GM06990 (cell line): ENCODE measurements around the gene NYNRIN.

Experiments
- DNase-seq: peaks from one replicate; pipeline ENCODE4 v3.0.0-alpha.2; 2011; ENCODE audit not compliant: insufficient read length; ENCODE audit errors: extremely low read depth
- H3K27me3 ChIP-seq: replicated peaks from 2 replicates; pipeline ENCODE4 v1.6.0; 2011; ENCODE audit warnings: low read length; ENCODE audit not compliant: control insufficient read depth, insufficient read depth
- H3K36me3 ChIP-seq: 2 replicates; pipeline ENCODE4 v1.5.1; 2011; ENCODE audit warnings: low read length; ENCODE audit not compliant: control insufficient read depth, insufficient read depth
- H3K4me3 ChIP-seq: replicated peaks from 2 replicates; pipeline ENCODE4 v1.5.1; 2011; ENCODE audit warnings: low read depth, mild to moderate bottlenecking, control low read depth, low read length
- TF ChIP-seq, protein P1 (sequence below): IDR thresholded peaks from 2 replicates; pipeline ENCODE4 v1.5.1; 2011; ENCODE audit warnings: low read length, control low read depth, mild to moderate bottlenecking, inconsistent platforms; ENCODE audit not compliant: insufficient read depth, poor library complexity, severe bottlenecking

NYNRIN gene

DNA sequence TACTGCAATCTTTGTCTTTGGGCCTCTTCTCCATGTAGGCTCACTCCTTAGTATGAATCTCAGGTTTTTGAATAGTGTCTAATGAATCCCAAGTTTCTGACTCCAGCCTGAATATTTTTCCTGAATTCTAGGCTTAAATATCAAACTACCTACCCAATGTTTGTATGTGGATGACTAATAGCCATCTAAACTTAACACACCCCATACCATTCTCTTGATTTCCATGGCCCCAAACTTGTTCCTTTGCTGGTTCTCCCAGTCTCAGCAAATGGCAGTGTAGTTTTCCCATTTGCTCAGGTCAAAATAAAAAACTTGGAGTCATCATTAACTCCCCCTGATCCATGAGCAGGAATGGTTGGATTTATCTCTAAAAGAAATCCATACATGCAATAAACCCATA is 62.5 kb downstream of the NYNRIN start:
- H3K36me3 ChIP-seq = no peaks in the 10 kb centered on the region
- no peak overlapping the region for H3K4me3 ChIP-seq
- H3K27me3 ChIP-seq = no peaks in the 10 kb centered on the region
- no peak for DNase-seq
- TF ChIP-seq, protein P1, sequence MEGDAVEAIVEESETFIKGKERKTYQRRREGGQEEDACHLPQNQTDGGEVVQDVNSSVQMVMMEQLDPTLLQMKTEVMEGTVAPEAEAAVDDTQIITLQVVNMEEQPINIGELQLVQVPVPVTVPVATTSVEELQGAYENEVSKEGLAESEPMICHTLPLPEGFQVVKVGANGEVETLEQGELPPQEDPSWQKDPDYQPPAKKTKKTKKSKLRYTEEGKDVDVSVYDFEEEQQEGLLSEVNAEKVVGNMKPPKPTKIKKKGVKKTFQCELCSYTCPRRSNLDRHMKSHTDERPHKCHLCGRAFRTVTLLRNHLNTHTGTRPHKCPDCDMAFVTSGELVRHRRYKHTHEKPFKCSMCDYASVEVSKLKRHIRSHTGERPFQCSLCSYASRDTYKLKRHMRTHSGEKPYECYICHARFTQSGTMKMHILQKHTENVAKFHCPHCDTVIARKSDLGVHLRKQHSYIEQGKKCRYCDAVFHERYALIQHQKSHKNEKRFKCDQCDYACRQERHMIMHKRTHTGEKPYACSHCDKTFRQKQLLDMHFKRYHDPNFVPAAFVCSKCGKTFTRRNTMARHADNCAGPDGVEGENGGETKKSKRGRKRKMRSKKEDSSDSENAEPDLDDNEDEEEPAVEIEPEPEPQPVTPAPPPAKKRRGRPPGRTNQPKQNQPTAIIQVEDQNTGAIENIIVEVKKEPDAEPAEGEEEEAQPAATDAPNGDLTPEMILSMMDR = no peak

DNA sequence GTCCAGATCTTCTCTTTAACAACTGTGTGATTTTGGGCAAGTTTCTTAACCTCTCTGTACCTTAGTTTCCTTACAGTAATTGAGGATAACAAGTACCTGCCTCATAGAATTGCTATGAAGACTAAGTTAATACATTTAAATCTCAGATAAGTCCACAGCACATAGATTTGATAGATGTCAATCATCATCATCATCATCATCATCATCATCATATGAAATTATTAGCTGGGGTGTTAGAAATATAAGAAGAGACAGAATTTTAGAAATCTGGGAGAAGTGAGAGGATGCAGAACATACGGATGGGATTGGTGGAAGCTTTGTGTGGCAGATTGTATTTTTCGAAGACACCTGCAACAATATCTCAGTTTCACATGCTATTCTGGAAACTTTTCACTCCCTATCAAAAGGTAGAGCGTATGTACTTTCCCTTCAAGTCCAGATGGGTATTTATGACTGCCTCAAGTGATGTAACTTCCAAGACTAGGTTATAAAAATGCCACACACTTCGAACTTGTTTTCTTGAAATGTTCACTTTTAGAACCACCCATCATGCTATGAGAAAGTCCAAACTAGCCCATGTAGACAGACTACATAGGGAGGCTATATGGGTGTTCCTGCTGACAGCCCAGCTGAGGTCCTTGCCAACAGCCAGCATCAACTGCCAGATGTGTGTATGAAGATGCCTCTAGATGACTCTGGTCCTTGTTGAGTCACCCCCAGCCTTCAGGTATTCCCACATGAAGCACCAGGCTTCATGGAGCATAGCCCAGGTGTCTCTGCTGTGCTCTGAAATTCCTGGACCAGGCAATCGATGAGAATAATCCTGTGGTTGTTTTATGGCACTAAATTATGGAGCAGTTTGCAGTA is 64.4 kb downstream of the NYNRIN start:
- no peak overlapping the region for H3K4me3 ChIP-seq
- TF ChIP-seq, protein P1 = no peak
- H3K36me3 ChIP-seq = no peaks in the 10 kb centered on the region
- H3K27me3 ChIP-seq = no peaks in the 10 kb centered on the region
- no peak for DNase-seq

DNA sequence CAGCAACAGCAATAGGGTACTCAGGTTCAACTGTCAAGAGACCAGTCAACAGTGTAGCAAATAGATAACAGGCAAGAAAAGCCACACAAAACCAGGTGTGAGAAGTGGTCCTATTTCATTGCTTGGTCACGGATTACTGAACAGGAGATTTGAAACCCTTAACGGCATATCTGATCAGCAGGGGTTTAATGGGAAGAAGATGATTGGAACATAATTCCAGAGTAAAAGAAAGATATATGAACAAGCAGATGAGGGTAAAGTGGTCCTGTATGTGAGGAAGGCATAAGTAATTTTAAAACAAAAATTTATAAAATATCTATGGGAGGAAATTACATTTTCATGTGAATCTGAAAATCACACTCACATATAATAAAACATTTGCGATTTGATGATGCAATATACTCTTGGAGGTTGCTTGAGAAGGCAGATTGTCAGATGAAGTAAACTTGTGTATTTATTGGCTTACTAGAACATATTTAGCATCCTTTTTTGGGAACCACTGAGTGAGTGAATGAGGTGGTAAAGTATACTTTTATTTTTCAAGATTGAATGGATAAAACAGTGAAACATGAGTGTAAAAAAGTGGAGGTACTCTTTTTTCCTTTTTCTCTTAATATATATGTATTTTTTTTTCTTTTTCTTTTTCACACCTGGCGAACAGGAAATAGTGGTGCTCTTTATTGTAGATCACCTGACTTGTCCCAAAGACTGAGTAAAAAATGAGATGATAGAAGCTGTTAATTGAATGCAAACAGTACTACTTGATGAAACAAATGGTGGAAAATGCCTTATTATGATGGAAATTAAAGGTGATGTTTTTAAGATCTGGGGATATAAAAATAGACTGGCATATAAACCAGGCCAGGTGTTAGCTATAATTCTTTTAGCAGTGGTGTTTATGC is 65.3 kb downstream of the NYNRIN start:
- Histone ChIP-seq H3K27me3 (no peaks in the 10 kb centered on the region), H3K36me3 (no peaks in the 10 kb centered on the region), H3K4me3 (no peak overlapping the region)
- TF ChIP-seq, protein P1 = no peak
- DNase-seq = no peak

DNA sequence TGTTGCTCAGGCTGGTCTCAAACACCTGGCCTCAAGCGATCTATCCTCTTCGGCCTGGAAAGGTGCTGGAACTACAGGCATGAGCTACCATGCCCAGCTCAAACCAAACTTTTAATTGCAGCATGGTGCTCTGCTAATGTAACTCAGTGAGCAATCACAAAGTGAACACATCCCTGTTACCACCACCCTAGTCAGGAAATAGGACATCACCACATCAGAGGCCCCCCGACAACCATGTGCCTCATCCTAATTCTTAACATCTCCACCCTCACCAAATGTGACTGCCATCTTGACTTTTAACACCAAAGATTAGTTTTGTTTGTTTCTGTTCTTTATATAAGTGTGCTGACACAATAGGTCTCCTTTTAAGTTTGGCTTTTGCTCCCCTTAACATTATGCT is 66.6 kb downstream of the NYNRIN start:
- Histone ChIP-seq H3K36me3 (no peaks in the 10 kb centered on the region), H3K27me3 (no peaks in the 10 kb centered on the region), H3K4me3 (no peak overlapping the region)
- DNase-seq = no peak
- TF ChIP-seq, protein P1 = no peak

DNA sequence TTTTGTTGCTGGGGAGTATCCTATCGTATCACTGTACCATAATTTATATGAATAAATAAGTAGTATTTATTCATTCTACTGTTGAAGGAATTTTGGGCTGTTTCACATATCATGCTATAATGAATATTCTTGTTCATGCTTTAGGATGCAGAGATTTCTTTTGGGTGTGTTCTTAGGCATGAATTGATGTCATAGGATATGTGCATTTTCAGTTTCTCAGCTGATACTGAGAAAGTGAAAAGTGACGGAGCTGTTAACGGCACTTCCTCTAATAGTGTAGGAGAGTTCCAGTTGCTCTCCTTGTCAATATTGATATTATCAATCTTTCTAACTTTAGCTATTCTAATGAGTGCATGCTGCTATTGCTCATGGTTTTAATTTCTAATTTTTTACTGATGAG is 67.0 kb downstream of the NYNRIN start:
- Histone ChIP-seq H3K4me3 (no peak overlapping the region), H3K36me3 (no peaks in the 10 kb centered on the region), H3K27me3 (no peaks in the 10 kb centered on the region)
- TF ChIP-seq, protein P1 = no peak
- no peak for DNase-seq
